ENCODE results near the gene MMD.

- no peak for TF ChIP-seq POLR2A (IDR thresholded peaks at IDR 0.05; ENCODE audit: low read length)
- TF ChIP-seq GATA1 (IDR thresholded peaks at IDR 0.05; ENCODE audit: low read depth, low read length) = no peak
These were observed 72.8 kb downstream of the MMD start for GRCh38 chr17:55348749-55349354.
